Small intestine (tissue), 7 donors: ENCODE data around the gene CDHR4. TPM values are rescaled to one million over a fixed set of nuclear protein-coding genes. Genes with fewer than 3 reads are reported as not detected.

Source experiments
- DNase-seq, 2 donors: peaks; one replicate each; pipeline versions ENCODE4 v3.0.0 to v3.0.0-alpha.2; 2013
- FAIRE-seq: peaks from 2 replicates; lab custom pipeline; 2012; peaks lifted over from hg19 to GRCh38; lab: Jason Lieb, UNC
- H3K27ac ChIP-seq, 3 donors: one replicate each; pipeline ENCODE4 v1.5.1; 2013; ENCODE audit warnings: low read length in 2 of 3, mild to moderate bottlenecking in 2 of 3, control low read depth in 1 of 3, inconsistent platforms in 1 of 3, low read depth in 1 of 3, moderate library complexity in 1 of 3
- H3K27me3 ChIP-seq, 3 donors: one replicate each; pipeline ENCODE4 v1.6.1; 2013; ENCODE audit warnings: low read length in 3 of 3, inconsistent platforms in 1 of 3; ENCODE audit not compliant: control insufficient read depth in 3 of 3, insufficient read depth in 3 of 3
- H3K36me3 ChIP-seq, 3 donors: one replicate each; pipeline ENCODE4 v1.6.1; 2013; ENCODE audit warnings: low read length in 3 of 3, inconsistent platforms in 1 of 3, low read depth in 1 of 3, mild to moderate bottlenecking in 1 of 3, moderate library complexity in 1 of 3; ENCODE audit not compliant: control insufficient read depth in 3 of 3, insufficient read depth in 2 of 3
- H3K4me1 ChIP-seq, 3 donors: one replicate each; pipeline ENCODE4 v1.6.1; 2013; ENCODE audit warnings: low read length in 2 of 3, inconsistent platforms in 1 of 3, low read depth in 1 of 3, mild to moderate bottlenecking in 1 of 3, moderate library complexity in 1 of 3; ENCODE audit not compliant: control insufficient read depth in 3 of 3, insufficient read depth in 2 of 3
- H3K4me3 ChIP-seq, 3 donors: one replicate each; pipeline ENCODE4 v1.5.1; 2013; ENCODE audit warnings: low read length in 3 of 3, control low read depth in 1 of 3, inconsistent platforms in 1 of 3, low read depth in 1 of 3, mild to moderate bottlenecking in 1 of 3, moderate library complexity in 1 of 3
- H3K9me3 ChIP-seq, 2 donors: one replicate each; pipeline ENCODE4 v1.6.1; 2013; ENCODE audit warnings: low read depth in 1 of 2, low read length in 1 of 2; ENCODE audit not compliant: control insufficient read depth in 2 of 2, insufficient read depth in 1 of 2
- WGBS, 3 donors: extraction: QIAGEN DNeasy Blood & Tissue Kit; methylation state at CpG; one replicate each; pipeline ENCODE4 v1.1.7; 2013; 5-methylcytosine and 5-hydroxymethylcytosine counted together
- polyA plus RNA-seq, 4 donors: library from polyadenylated mRNA; stranded (reverse) in 3 of 4; unstranded in 1 of 4; fragments of 200-250 nt in 3 of 4; fragments of 120-200 nt in 1 of 4; gene quantifications; one replicate each; pipeline versions ENCODE4 v1.2.1 to v1.2.3, GENCODE V29; 2013
- donor health status: healthy with polysubstance abuse.
- donor health status: control.
- donor health status: control.
- donor health status: Bipolar disorder and iron deficiency.
- donor health status: healthy.

The CDHR4 gene
- polyA plus RNA-seq, 4 donors: 0.15 TPM; not detected in 3

DNA sequence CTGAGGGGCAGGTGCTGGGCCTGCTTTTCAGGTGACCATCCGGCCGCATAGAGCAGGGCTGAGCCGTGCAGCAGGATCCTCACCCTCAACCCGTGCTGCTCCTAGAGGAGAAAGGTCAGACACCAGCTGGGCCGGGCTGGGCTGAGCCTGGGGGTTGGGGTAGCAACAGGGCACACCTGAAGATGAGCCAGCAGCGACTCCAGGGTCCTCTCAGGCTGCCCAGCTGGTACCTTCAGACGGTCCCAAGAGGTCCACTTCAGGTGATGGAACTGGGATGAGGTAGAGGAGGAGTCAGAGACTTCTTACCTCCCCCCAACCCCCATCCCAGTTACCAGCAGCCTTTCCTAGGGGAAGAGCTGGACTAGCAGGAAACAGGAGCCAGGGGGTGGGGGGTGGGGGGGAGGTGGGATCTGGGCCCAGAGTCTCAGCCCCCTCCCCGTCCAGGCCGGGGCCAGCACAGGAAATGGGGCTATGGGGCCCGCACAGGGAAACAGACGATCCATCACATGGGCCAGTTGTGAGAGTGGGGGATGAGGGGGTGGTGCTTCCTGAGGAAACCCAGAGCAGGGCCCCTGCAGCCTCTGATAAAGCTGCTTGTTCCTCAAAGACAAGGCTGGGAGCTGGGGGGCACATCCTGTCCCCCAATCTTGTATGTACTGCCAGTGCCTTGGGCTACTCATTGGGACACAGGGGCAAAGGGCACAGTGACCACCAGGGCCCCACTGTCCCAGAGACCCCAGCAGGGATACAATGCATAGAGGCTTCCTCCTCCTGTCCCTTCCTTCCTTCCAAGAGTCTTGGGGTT is 6.4 kb upstream of the CDHR4 start:
- Histone ChIP-seq H3K27me3 (peaks cover 0 to 22% (median 0%) of the 10 kb centered on the region in 3 donors), H3K4me1 (peaks cover 0 to 36% (median 0%) of the 10 kb centered on the region in 3 donors), H3K9me3 (no peaks in the 10 kb centered on the region), H3K36me3 (peaks cover 0 to 64% (median 2%) of the 10 kb centered on the region in 3 donors), H3K4me3 (peak overlapping the region in 1 of 3 donors; percentile 20), H3K27ac (peak overlapping the region; percentile 17 to 84 (median 75))
- FAIRE-seq: no peak
- WGBS, 3 donors: 35 to 76% (median 44%) methylated on average over 9 to 11 of the region's 11 CpGs
- peak in 1 of 2 donors; percentile 75 for DNase-seq

DNA sequence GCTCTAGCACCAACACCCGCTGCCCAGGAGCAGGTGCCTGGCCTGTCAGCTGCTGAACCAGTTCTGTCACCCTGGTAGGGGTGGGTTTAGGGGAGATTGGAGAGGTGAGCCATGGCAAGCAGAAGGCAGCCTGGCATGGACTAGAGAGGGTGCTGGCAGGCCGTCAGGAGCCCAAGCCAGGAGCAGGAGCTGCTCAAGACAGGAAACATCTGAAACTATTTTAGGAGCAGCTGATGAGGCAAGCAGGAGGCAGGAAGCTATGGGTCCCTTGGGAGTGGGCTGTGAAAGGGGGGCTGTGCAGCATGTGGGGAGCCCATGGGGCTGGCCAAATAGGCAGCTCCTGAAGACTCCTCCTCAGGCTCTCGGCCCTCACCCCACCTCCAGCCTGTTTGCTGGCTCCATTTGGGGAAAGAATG is 5.7 kb upstream of the CDHR4 start:
- DNase-seq (peak in 1 of 2 donors; percentile 43), FAIRE-seq (no peak)
- H3K4me1 ChIP-seq: peaks cover 0 to 36% (median 0%) of the 10 kb centered on the region in 3 donors
- peaks cover 0 to 57% (median 2%) of the 10 kb centered on the region in 3 donors for H3K36me3 ChIP-seq
- peak overlapping the region in 2 of 3 donors; percentile 75 to 84 for H3K27ac ChIP-seq
- H3K27me3 ChIP-seq: peaks cover 0 to 24% (median 0%) of the 10 kb centered on the region in 3 donors
- WGBS, 3 donors: 42 to 74% (median 49%) methylated on average over 3 of the region's 3 CpGs
- H3K9me3 ChIP-seq: no peaks in the 10 kb centered on the region
- H3K4me3 ChIP-seq: peak overlapping the region in 1 of 3 donors; percentile 20

DNA sequence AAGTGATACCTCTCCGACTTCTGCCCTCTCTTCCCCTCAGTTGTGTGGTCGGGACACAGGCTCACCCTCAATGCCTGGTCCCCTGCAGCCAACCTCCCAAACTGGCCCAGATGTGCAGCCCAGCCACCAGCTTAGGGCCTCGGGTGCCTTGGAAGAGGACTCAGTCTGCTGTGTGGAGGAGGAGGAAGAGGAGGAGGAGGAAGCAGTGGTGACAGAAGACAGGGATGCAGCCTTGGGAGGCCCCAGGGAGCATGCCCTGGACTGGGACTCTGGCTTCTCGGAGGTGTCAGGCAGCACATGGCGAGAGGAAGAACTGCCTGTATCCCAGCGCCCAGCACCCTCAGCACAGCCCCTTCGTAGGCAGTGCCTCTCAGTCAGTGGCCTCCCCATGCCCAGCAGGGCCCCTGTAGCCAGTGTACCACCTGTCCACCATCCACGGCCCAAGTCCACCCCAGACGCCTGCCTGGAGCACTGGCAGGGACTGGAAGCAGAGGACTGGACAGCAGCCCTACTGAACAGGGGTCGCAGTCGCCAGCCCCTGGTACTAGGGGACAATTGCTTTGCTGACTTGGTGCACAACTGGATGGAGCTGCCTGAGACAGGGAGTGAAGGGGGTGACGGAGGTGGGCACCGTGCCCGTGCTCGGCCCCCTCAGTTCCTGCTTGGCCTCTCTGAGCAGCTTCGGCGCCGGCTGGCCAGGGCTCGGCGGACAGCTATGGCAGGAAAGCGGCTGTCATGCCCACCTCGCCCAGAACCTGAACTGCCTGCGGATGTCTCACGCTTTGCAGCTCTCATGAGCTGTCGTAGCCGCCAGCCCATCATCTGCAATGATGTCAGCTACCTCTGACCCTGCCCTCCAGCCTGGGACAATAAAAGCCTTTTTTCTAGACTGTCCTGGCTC is 4.7 kb upstream of the CDHR4 start:
- Histone ChIP-seq H3K36me3 (peaks cover 0 to 47% (median 1%) of the 10 kb centered on the region in 3 donors), H3K27ac (peak overlapping the region in 2 of 3 donors; percentile 5 to 75), H3K4me1 (peaks cover 0 to 36% (median 0%) of the 10 kb centered on the region in 3 donors), H3K9me3 (no peaks in the 10 kb centered on the region), H3K27me3 (peaks cover 0 to 24% (median 0%) of the 10 kb centered on the region in 3 donors), H3K4me3 (peak overlapping the region in 1 of 3 donors; percentile 98)
- FAIRE-seq (no peak), DNase-seq (no peak)
- 61 to 82% (median 74%) methylated on average over 23 to 26 of the region's 26 CpGs for WGBS, 3 donors

DNA sequence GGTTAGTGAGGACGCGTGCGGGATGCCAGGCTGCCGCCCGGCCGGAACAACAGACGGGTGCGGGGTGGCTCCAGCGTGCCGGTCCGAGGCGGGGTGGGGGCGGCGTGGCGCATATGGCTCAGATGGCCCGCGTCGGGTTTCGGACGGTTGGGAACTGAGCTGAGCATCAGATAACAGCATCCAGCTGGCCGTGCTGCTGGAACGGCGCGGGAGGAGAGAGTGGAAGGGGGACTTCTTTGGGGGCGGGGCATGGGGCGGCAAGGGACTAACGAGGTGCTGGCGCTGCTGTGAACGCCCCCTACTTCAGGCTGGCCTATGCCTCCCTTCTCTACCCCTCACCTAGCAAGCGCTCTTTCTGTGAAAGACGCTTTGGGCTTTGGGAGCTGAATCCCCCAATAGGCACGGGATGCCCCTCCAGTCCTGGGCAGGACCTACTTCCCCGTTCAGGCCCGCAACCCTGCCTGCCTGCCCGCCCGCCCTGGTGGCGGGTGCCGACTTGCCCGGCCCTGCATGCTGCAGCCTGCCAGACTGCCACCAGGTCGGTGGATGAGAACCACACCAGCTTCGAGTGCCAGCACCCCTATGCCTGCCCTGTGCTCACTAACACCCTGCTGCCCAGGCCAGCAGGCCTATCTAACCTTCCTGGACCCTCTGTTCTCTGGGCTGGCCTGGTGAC is 3.9 kb upstream of the CDHR4 start:
- 2 to 4% (median 3%) methylated on average over 31 to 41 of the region's 41 CpGs for WGBS, 3 donors
- no peaks in the 10 kb centered on the region for H3K9me3 ChIP-seq
- H3K4me1 ChIP-seq: peaks cover 0 to 36% (median 0%) of the 10 kb centered on the region in 3 donors
- peaks cover 0 to 40% (median 0%) of the 10 kb centered on the region in 3 donors for H3K36me3 ChIP-seq
- H3K27me3 ChIP-seq: peaks cover 0 to 24% (median 0%) of the 10 kb centered on the region in 3 donors
- peak overlapping the region; percentile 31 to 98 (median 76) for H3K4me3 ChIP-seq
- FAIRE-seq (no peak), DNase-seq (peak in 1 of 2 donors; percentile 13)
- H3K27ac ChIP-seq: peak overlapping the region in 2 of 3 donors; percentile 71 to 76

- Histone ChIP-seq H3K9me3 (no peaks in the 10 kb centered on the region), H3K27me3 (peaks cover 0 to 24% (median 0%) of the 10 kb centered on the region in 3 donors), H3K27ac (peak within 1 kb of the TSS; percentile 69 to 95 (median 81)), H3K4me1 (peaks cover 0 to 34% (median 0%) of the 10 kb centered on the region in 3 donors), H3K36me3 (peaks cover 0 to 35% (median 0%) of the 10 kb centered on the region in 3 donors), H3K4me3 (peak within 1 kb of the TSS; percentile 31 to 98 (median 76))
- DNase-seq (peak; percentile 91 to 95), FAIRE-seq (no peak)
- WGBS, 3 donors: 0 to 1% (median 0%) methylated on average over 46 to 71 of the region's 71 CpGs
Observed at GRCh38 chr3:49802719-49803464, 3.2 kb upstream of the CDHR4 start, which contains the start of gene INKA1. TSS of gene INKA1 (plus strand) at chr3:49803261. CDS start at chr3:49803393, 132 bp downstream.

DNA sequence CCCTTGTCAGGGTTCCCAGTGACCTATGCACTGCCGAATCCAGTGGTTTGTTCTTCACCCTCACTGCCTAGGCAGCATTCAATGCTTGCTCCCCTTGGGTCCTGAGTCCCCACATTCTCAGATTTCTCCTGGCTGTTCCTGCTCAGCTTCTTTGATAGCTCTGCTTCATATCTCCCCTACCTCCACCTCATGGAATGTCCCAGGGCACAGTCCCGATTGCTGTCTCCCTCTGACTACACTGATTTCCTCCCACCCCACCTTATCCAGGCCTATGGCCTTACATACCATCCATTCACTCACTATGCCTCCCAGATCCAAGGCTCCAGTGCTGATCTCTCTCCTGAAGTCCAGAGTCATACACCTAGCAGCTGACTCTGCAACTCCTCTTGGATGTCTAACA is 1.5 kb upstream of the CDHR4 start:
- H3K4me3 ChIP-seq: no peak overlapping the region
- H3K4me1 ChIP-seq: peaks cover 0 to 18% (median 0%) of the 10 kb centered on the region in 3 donors
- no peak for DNase-seq
- H3K36me3 ChIP-seq: peaks cover 0 to 23% (median 0%) of the 10 kb centered on the region in 3 donors
- peaks cover 0 to 24% (median 0%) of the 10 kb centered on the region in 3 donors for H3K27me3 ChIP-seq
- no peak for FAIRE-seq
- WGBS, 3 donors: 85 to 93% (median 90%) methylated on average over 2 of the region's 2 CpGs
- no peaks in the 10 kb centered on the region for H3K9me3 ChIP-seq
- no peak overlapping the region for H3K27ac ChIP-seq

- FAIRE-seq: no peak
- WGBS, 3 donors: 70 to 75% (median 75%) methylated on average over 1 of the region's 1 CpG
- no peak for DNase-seq
Observed at GRCh38 chr3:49799105-49799504, 568 bp downstream of the CDHR4 start.

More at GRCh38 chr3:49799105-49799504, 568 bp downstream of the CDHR4 start:
- Histone ChIP-seq H3K4me1 (peaks cover 0 to 8% (median 0%) of the 10 kb centered on the region in 3 donors), H3K9me3 (no peaks in the 10 kb centered on the region), H3K4me3 (no peak overlapping the region), H3K27me3 (peaks cover 0 to 18% (median 0%) of the 10 kb centered on the region in 3 donors), H3K27ac (no peak overlapping the region), H3K36me3 (peaks cover 0 to 4% (median 0%) of the 10 kb centered on the region in 3 donors)
